IPS DF 6.9 (cell line): ENCODE data around the gene VPS26B.
A peak's percentile ranks its signal among the peaks of the same experiment; 100 is the strongest.
"Not testable (repeated sequence)": the region's sequence is repeated elsewhere in the genome, so short reads cannot be mapped to it uniquely, and the experiment has no call there.

Experiments
- DNase-seq: peaks from one replicate; pipeline ENCODE4 v3.0.0-alpha.2; 2013; ENCODE audit warnings: low read depth, low spot score
- H3K27ac ChIP-seq: one replicate; pipeline ENCODE4 v1.5.1; 2013; ENCODE audit warnings: low read length, control low read depth
- H3K27me3 ChIP-seq: 2 replicates; pipeline ENCODE4 v1.6.1; 2013; ENCODE audit warnings: mild to moderate bottlenecking, low read length; ENCODE audit not compliant: control insufficient read depth, insufficient read depth
- H3K36me3 ChIP-seq: 2 replicates; pipeline ENCODE4 v1.6.1; 2013; ENCODE audit warnings: low read length; ENCODE audit not compliant: control insufficient read depth, insufficient read depth
- H3K4me1 ChIP-seq: 2 replicates; pipeline ENCODE4 v1.6.1; 2013; ENCODE audit warnings: low read length; ENCODE audit not compliant: control insufficient read depth, insufficient read depth
- H3K4me3 ChIP-seq: 2 replicates; pipeline ENCODE4 v1.5.1; 2013; ENCODE audit warnings: mild to moderate bottlenecking, low read length
- H3K9me3 ChIP-seq: 2 replicates; pipeline ENCODE4 v1.6.1; 2013; ENCODE audit warnings: low read length, inconsistent platforms; ENCODE audit not compliant: control insufficient read depth, insufficient read depth
- WGBS: extraction: QIAGEN DNeasy Blood & Tissue Kit; methylation state at CpG from one replicate; pipeline ENCODE4 v1.1.7; 2013; ENCODE audit warnings: mixed read lengths, missing lambda C conversion rate; ENCODE audit not compliant: insufficient read length, insufficient coverage; 5-methylcytosine and 5-hydroxymethylcytosine counted together

VPS26B gene

DNA sequence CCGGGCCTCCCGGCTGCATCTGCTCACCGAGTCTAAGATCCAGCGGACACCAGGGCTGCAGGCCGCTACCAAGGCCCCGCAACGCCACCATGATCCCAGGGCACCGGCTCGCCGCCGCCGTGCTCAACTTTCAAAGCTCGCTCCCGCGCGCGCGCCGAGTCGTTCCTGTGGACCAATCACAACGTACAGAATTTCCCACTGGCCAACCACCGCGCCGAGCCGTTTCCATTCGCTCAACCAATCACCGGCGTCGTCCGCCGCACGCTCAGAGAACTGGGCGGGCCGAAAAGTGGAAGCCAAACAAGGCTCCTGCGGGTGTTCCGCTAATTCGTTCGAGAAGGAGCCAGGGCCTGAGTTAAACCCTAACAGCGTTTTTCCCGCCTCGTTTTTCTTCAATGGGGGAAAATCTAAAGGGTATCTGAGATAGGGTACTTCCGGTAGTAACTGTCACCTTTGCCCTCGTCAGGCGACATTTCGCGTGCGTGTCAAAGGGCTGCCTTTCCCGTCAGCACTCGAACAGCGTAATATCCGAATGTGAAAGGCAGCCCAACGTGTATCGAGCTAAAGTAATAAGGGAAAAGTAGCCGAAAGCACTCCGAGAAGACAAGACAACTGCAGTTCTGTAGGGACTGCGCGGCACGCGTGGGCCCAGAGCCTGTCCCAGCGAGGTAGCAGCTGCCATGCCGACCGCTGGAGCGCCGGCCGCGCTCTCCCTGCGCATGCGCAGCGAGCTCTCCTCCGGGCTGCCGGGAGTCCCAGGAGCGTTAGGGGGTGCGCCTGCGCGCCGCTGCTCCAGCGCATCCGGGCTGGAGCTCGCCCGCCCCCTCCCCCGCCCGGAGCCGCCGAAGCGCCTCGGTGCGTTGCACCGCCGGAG is at the start of gene VPS26B, which contains the start of gene NCAPD3:
Gene VPS26B, plus strand, starts transcription at position 836 of the 874 bp plus-strand sequence. CDS start 452 bp downstream, outside the sequence.
Gene NCAPD3, minus strand, starts transcription at position 132 of the 874 bp plus-strand sequence. Its CDS starts 41 bp downstream, at position 91.
- Histone ChIP-seq H3K9me3 (no peaks in the 10 kb centered on the region), H3K27ac (no peak within 1 kb of the TSS), H3K4me1 (no peaks in the 10 kb centered on the region; the same call in 1 of the 2 replicates), H3K36me3 (no peaks in the 10 kb centered on the region), H3K4me3 (peak within 1 kb of the TSS; percentile 89), H3K27me3 (no peaks in the 10 kb centered on the region)
- WGBS, result no CpG with 5 or more reads among the region's 89 CpGs
- DNase-seq, result peak; percentile 93

DNA sequence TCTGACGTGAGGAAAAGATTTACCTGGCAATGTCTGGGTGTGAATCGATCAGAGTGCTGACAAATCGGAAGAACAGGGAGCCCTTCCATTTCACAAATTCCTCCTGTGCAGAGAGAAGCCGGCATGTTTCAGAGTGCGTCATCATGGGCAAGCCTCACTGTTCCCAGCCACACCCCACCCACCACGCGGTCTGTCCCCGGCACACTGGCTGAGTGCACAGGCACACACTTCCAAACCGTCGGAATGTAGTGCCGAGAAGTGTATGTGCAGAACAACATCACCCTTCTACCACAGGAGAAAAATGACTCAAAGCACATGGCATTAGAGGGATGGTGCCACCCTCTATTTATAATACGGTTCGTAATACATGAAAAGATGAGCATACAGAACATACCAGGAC is 48.2 kb upstream of the VPS26B start:
- Histone ChIP-seq H3K36me3 (peaks cover 39% of the 10 kb centered on the region), H3K4me1 (no peaks in the 10 kb centered on the region), H3K27me3 (no peaks in the 10 kb centered on the region), H3K27ac (no peak overlapping the region), H3K4me3 (no peak overlapping the region), H3K9me3 (peaks cover 2% of the 10 kb centered on the region; the same call in 1 of the 2 replicates)
- DNase-seq, result no peak
- no CpG with 5 or more reads among the region's 13 CpGs for WGBS

DNA sequence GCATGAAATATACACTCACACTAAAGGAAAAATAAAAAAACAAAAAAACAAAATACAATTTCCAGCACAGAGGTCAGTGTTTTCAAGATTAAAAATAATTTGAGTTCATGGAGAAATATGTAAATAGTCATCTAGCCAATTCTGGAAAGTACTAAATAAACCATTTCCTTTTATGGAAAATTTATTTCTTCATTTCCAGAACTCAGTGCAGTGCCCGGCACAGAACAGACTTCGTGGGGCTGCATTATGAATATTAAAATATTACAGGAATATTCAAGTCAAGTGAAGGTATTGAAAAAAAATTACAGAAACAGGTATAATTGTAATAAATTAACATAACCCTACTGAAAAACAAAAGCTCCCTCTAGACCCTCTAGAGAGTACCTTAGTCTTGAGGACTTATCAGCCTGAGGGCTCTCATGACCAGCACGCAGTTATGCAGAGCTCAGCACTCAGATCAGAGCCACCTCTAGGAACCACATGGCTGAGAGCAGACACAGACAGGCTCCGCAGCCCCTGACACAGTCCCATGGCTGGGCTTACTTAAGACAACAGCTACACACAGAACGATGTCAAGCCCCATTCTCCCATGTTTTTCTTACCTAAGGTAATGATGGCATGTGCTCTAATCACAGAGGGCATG is 46.3 kb upstream of the VPS26B start:
- WGBS, result no CpG with 5 or more reads among the region's 5 CpGs
- Histone ChIP-seq H3K4me1 (no peaks in the 10 kb centered on the region), H3K4me3 (no peak overlapping the region), H3K27ac (no peak overlapping the region), H3K27me3 (no peaks in the 10 kb centered on the region), H3K9me3 (no peaks in the 10 kb centered on the region; the same call in 1 of the 2 replicates), H3K36me3 (peaks cover 27% of the 10 kb centered on the region)
- no peak for DNase-seq

DNA sequence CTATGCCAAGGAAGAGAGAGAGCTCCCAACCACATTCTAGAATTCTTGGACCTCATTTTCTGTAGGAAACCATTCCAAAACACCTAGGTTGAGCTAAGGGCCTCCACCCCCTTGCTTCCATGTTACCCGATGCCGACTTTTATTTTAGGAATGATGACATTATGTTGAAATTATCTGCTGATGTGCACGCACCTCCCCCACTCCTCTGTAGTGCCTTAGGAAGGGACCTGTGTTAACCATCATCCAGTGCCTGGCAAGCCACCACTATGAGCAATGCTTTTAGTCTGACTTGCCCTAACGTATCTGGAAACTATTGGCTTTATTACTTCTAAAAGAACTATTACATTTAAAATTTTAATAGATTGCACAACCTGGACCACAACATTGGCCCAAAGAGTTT is 42.8 kb upstream of the VPS26B start:
- Histone ChIP-seq H3K36me3 (peaks cover 17% of the 10 kb centered on the region), H3K4me3 (no peak overlapping the region), H3K9me3 (no peaks in the 10 kb centered on the region), H3K27me3 (no peaks in the 10 kb centered on the region), H3K4me1 (no peaks in the 10 kb centered on the region), H3K27ac (no peak overlapping the region)
- DNase-seq, result no peak
- WGBS, result no CpG with 5 or more reads among the region's 4 CpGs

DNA sequence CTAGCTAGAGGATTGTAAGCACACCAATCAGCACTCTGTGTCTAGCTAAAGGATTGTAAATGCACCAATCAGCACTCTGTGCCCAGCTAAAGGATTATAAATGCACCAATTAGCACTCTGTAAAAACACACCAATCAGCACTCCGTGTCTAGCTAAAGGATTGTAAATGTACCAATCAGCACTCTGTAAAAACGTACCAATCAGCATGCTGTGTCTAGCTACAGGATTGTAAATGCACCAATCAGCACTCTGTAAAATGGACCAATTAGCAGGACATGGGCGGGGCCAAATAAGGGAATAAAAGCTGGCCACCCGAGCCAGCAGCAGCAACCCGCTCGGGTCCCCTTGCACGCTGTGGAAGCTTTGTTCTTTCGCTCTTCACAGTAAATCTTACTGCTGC is 36.4 kb upstream of the VPS26B start:
- not testable (repeated sequence) for H3K9me3 ChIP-seq, H3K4me3 ChIP-seq, H3K27ac ChIP-seq, H3K4me1 ChIP-seq, DNase-seq, H3K27me3 ChIP-seq
- peaks cover 22% of the 10 kb centered on the region; the same call in 1 of the 2 replicates for H3K36me3 ChIP-seq
- WGBS, result no CpG with 5 or more reads among the region's 8 CpGs

DNA sequence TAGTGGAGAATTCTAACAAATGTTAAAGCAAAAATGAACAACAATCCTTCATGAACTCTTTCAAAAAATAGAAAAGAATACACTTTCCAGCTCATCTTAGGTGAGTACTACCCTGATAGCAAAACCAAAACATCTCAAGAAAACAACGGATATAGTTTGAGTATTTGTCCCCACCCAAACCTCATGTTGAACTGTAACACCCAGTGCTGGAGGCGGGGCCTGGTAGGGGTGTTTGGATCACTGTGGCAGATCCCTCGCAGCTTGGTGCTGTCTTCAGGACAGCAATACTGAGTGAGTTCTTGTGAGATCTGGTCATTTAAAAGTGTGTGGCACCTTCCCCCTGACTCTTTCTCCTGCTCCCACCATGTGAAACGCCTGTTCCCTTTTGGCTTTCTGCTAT is 27.7 kb upstream of the VPS26B start:
- Histone ChIP-seq H3K36me3 (peaks cover 11% of the 10 kb centered on the region; the same call in 1 of the 2 replicates), H3K4me1 (no peaks in the 10 kb centered on the region), H3K27me3 (no peaks in the 10 kb centered on the region), H3K9me3 (no peaks in the 10 kb centered on the region), H3K27ac (no peak overlapping the region), H3K4me3 (no peak overlapping the region)
- DNase-seq, result no peak
- no CpG with 5 or more reads among the region's 4 CpGs for WGBS

DNA sequence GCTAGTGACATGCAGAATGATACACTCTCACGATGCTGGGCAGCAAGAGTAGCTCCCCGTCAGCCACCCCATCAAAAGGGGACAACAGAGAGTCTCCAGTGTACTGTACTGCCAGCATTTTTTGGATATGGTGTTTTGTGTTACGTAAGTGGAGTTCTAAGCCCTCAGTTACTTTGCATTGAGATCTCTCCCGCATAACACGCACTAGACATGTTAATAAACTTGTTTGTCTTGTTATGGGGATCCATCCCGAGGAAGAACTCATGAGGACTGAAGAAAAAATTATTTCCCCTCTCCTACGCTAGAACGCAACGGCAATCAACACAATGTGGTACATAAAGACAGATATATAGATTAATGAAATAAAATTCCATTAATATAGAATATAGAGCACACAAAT is 24.9 kb upstream of the VPS26B start:
- DNase-seq, result no peak
- H3K27ac ChIP-seq, result no peak overlapping the region
- WGBS, result no CpG with 5 or more reads among the region's 9 CpGs
- H3K36me3 ChIP-seq, result peaks cover 8% of the 10 kb centered on the region; the same call in 1 of the 2 replicates
- no peaks in the 10 kb centered on the region for H3K4me1 ChIP-seq
- no peak overlapping the region for H3K4me3 ChIP-seq
- no peaks in the 10 kb centered on the region for H3K9me3 ChIP-seq
- H3K27me3 ChIP-seq, result no peaks in the 10 kb centered on the region

DNA sequence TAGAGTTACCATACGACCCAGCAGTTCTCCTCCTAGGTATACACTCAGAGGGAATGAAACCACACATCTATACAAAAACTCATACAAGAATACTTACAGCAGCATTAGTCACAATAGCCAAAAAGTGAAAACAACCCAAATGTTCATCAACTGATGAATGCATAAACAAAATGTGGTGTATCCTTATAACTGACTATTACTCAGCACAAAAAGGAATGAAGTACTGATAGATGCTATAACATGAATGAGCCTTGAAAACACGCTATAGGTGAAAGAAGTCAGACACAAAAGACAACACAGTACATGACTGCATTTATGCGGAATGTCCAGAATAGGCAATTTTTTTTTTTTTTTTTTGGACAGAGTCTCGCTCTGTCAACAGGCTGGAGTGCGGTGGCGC is 23.8 kb upstream of the VPS26B start:
- Histone ChIP-seq H3K27me3 (no peaks in the 10 kb centered on the region), H3K27ac (no peak overlapping the region), H3K4me3 (no peak overlapping the region), H3K9me3 (no peaks in the 10 kb centered on the region), H3K4me1 (no peaks in the 10 kb centered on the region), H3K36me3 (peaks cover 8% of the 10 kb centered on the region; the same call in 1 of the 2 replicates)
- no CpG with 5 or more reads among the region's 6 CpGs for WGBS
- DNase-seq, result no peak

DNA sequence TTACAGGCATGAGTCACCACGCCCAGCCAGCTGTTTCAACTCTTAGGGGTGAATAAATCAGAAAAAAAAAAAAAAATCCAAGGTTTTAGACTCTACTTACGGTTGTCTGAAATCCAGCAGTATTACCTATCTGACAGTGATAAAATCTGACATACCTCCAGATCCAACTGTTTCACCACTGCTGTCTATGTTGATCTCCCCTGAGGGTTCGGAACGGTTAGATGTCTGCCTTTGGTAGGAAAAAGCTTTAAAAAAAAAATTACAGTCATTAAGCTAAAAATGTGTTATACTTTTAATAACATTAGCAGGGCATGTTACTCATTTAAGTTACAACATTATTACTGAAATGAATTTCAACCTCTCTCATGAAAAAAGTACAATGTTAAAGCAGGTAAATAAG is 21.8 kb upstream of the VPS26B start:
- DNase-seq, result no peak
- Histone ChIP-seq H3K36me3 (peaks cover 15% of the 10 kb centered on the region; the same call in 1 of the 2 replicates), H3K4me3 (no peak overlapping the region), H3K4me1 (no peaks in the 10 kb centered on the region), H3K27me3 (no peaks in the 10 kb centered on the region), H3K9me3 (no peaks in the 10 kb centered on the region), H3K27ac (no peak overlapping the region)
- no CpG with 5 or more reads among the region's 4 CpGs for WGBS

DNA sequence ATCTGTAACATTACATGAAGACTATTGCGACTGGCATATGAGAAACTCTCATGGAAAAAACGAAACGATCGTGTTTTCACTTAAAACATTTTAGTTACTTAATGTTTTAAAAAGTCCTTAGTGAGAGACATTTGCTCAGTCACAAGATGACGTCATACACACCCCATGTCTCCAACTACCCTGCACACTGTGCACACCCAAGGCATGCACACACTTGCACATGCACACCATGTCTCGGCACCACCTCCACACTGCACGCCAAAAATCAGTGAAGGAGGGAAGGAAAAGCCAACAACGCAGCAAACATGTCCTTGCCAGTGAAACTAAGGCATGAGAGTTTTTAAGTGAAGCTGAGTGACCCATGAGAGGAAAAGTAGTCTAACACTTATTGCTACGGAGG is 18.7 kb upstream of the VPS26B start:
- Histone ChIP-seq H3K9me3 (no peaks in the 10 kb centered on the region), H3K4me3 (no peak overlapping the region), H3K27me3 (no peaks in the 10 kb centered on the region), H3K27ac (no peak overlapping the region), H3K36me3 (peaks cover 18% of the 10 kb centered on the region; the same call in 1 of the 2 replicates), H3K4me1 (no peaks in the 10 kb centered on the region)
- no CpG with 5 or more reads among the region's 9 CpGs for WGBS
- DNase-seq, result no peak
